ENCODE measurements around the gene TMPRSS11A. TPM values are rescaled to one million over a fixed set of nuclear protein-coding genes. Genes with fewer than 3 reads are reported as not detected.

Gene TMPRSS11A
- total and polyA plus RNA-seq, 7 experiments from 2014 or later = not detected

DNA sequence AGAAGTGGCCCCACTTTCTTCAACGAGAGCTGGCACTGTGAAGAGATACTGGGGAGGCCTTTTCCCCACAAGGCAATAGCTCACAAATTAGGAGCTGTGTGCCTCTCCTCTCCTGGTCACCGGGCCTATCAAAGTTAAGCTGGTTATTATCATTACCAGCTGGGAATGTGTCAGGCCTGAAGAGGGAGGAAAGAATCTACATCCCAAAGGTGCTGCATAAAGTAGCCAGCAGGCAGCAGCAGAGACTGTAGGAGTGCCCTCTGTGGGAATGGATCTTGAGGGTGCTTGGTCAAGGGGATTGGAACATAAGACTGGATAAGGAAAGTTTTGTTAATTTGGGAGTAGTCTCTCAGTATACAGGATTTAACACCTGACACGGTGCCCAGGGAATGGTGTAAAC is 70.4 kb downstream of the TMPRSS11A start:
- CTCF ChIA-PET = no interaction called here
- H3K9me3 Mint-ChIP-seq = peaks cover 0 to 13% (median 0%) of the 10 kb centered on the region in 11 donors
- intact Hi-C loops (cut with micrococcal nuclease) = no loop called here

GRCh38 chr4:67892253-67892652 is 71.0 kb downstream of the TMPRSS11A start:
- no peaks in the 10 kb centered on the region for H3K9me3 ChIP-seq (ENCODE audit: control insufficient read depth in 2 of 3, low read length in 3 of 3)
- H3K27me3 Mint-ChIP-seq = no peaks in the 10 kb centered on the region
- no peaks in the 10 kb centered on the region for H3K27me3 ChIP-seq (ENCODE audit: control insufficient read depth in 2 of 2, insufficient read depth in 2 of 2, low read length in 2 of 2)
- no peaks in the 10 kb centered on the region for H3K36me3 ChIP-seq (ENCODE audit: control insufficient read depth in 2 of 3, insufficient read depth in 3 of 3, low read length in 3 of 3)
- CTCF ChIA-PET = no interaction called here
- intact Hi-C loops (cut with micrococcal nuclease) = no loop called here
- H3K4me1 ChIP-seq (ENCODE audit: control insufficient read depth in 2 of 2, insufficient read depth in 2 of 2, low read length in 2 of 2) = no peaks in the 10 kb centered on the region
- no peak overlapping the region for H3K27ac ChIP-seq (ENCODE audit: low read depth, low read length)
- H3K27ac Mint-ChIP-seq = no peak overlapping the region
- no peak overlapping the region for H3K4me3 ChIP-seq (ENCODE audit: low read length)
- ATAC-seq (no peak), DNase-seq (no peak)
- H3K9me3 Mint-ChIP-seq = peaks cover 0 to 13% (median 0%) of the 10 kb centered on the region in 11 donors
- H3K4me3 Mint-ChIP-seq = no peak overlapping the region
- POLR2A ChIA-PET = no interaction called here
- H3K36me3 Mint-ChIP-seq = no peaks in the 10 kb centered on the region
- peaks cover 0 to 7% (median 0%) of the 10 kb centered on the region in 7 donors for H3K4me1 Mint-ChIP-seq

More for the DNA sequence above, 70.4 kb downstream of the TMPRSS11A start:
- Histone ChIP-seq H3K27me3 (ENCODE audit: control insufficient read depth in 2 of 2, insufficient read depth in 2 of 2, low read length in 2 of 2) (no peaks in the 10 kb centered on the region), H3K27ac (ENCODE audit: low read depth, low read length) (no peak overlapping the region), H3K4me1 (ENCODE audit: control insufficient read depth in 2 of 2, insufficient read depth in 2 of 2, low read length in 2 of 2) (no peaks in the 10 kb centered on the region), H3K36me3 (ENCODE audit: control insufficient read depth in 2 of 3, insufficient read depth in 3 of 3, low read length in 3 of 3) (no peaks in the 10 kb centered on the region), H3K9me3 (ENCODE audit: control insufficient read depth in 2 of 3, low read length in 3 of 3) (no peaks in the 10 kb centered on the region), H3K4me3 (ENCODE audit: low read length) (no peak overlapping the region)
- Mint-ChIP-seq H3K27ac (no peak overlapping the region), H3K4me1 (peaks cover 0 to 7% (median 0%) of the 10 kb centered on the region in 7 donors), H3K4me3 (no peak overlapping the region), H3K36me3 (no peaks in the 10 kb centered on the region), H3K27me3 (no peaks in the 10 kb centered on the region)
- DNase-seq (no peak), ATAC-seq (no peak)
- POLR2A ChIA-PET = no interaction called here

GRCh38 chr4:67891645-67892044 is 71.6 kb downstream of the TMPRSS11A start:
- H3K9me3 ChIP-seq (ENCODE audit: control insufficient read depth in 2 of 3, low read length in 3 of 3) = no peaks in the 10 kb centered on the region
- Mint-ChIP-seq H3K36me3 (no peaks in the 10 kb centered on the region), H3K4me1 (peaks cover 0 to 7% (median 0%) of the 10 kb centered on the region in 7 donors), H3K4me3 (no peak overlapping the region), H3K27ac (no peak overlapping the region), H3K27me3 (no peaks in the 10 kb centered on the region), H3K9me3 (peaks cover 0 to 13% (median 0%) of the 10 kb centered on the region in 11 donors)
- H3K4me3 ChIP-seq (ENCODE audit: low read length) = no peak overlapping the region
- no peak overlapping the region for H3K27ac ChIP-seq (ENCODE audit: low read depth, low read length)
- ChIA-PET CTCF (no interaction called here), POLR2A (no interaction called here)
- H3K4me1 ChIP-seq (ENCODE audit: control insufficient read depth in 2 of 2, insufficient read depth in 2 of 2, low read length in 2 of 2) = no peaks in the 10 kb centered on the region
- H3K27me3 ChIP-seq (ENCODE audit: control insufficient read depth in 2 of 2, insufficient read depth in 2 of 2, low read length in 2 of 2) = no peaks in the 10 kb centered on the region
- no peak for DNase-seq
- intact Hi-C loops (cut with micrococcal nuclease) = no loop called here
- ATAC-seq = no peak
- no peaks in the 10 kb centered on the region for H3K36me3 ChIP-seq (ENCODE audit: control insufficient read depth in 2 of 3, insufficient read depth in 3 of 3, low read length in 3 of 3)

- H3K9me3 Mint-ChIP-seq = peaks cover 0 to 8% (median 0%) of the 10 kb centered on the region in 11 donors
- ATAC-seq (peak; percentile 49), DNase-seq (no peak)
Observed at GRCh38 chr4:67886281-67886680, 77.0 kb downstream of the TMPRSS11A start.

DNA sequence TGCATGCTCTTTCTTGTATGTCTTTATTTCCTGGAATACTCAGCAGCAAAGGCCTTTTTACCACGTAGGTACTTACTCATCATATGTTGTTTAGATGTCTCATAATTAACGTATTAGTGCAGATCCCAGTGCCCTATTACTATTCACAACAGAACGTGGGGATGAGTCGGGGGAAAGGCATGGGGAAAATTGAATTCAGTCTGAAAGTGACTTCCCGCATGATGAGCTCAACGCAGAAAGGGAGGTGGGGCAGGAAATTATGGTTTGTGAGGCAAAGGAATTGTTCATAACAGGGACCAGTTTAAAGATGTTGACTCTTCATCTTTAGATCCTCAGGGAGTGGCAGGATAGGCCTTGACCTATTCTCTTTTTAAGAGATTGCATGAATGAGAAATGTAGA is 77.5 kb downstream of the TMPRSS11A start:
- H3K4me1 ChIP-seq (ENCODE audit: control insufficient read depth in 2 of 2, insufficient read depth in 2 of 2, low read length in 2 of 2) = no peaks in the 10 kb centered on the region
- no peaks in the 10 kb centered on the region for H3K9me3 ChIP-seq (ENCODE audit: control insufficient read depth in 2 of 3, low read length in 3 of 3)
- H3K27ac Mint-ChIP-seq = no peak overlapping the region
- DNase-seq (no peak), ATAC-seq (peak; percentile 20)
- no peak overlapping the region for H3K4me3 ChIP-seq (ENCODE audit: low read length)
- ChIA-PET POLR2A (no interaction called here), CTCF (no interaction called here)
- no peak overlapping the region for H3K27ac ChIP-seq (ENCODE audit: low read depth, low read length)
- H3K4me3 Mint-ChIP-seq = no peak overlapping the region
- H3K4me1 Mint-ChIP-seq = peaks cover 0 to 9% (median 0%) of the 10 kb centered on the region in 7 donors
- peaks cover 0 to 17% (median 5%) of the 10 kb centered on the region in 5 donors for H3K27me3 Mint-ChIP-seq
- H3K36me3 ChIP-seq (ENCODE audit: control insufficient read depth in 2 of 3, insufficient read depth in 3 of 3, low read length in 3 of 3) = no peaks in the 10 kb centered on the region
- intact Hi-C loops (cut with micrococcal nuclease) = no loop called here
- H3K27me3 ChIP-seq (ENCODE audit: control insufficient read depth in 2 of 2, insufficient read depth in 2 of 2, low read length in 2 of 2) = no peaks in the 10 kb centered on the region
- no peaks in the 10 kb centered on the region for H3K36me3 Mint-ChIP-seq
- H3K9me3 Mint-ChIP-seq = peaks cover 0 to 8% (median 0%) of the 10 kb centered on the region in 11 donors

More at GRCh38 chr4:67886281-67886680, 77.0 kb downstream of the TMPRSS11A start:
- H3K4me1 Mint-ChIP-seq = peaks cover 0 to 9% (median 0%) of the 10 kb centered on the region in 7 donors
- ChIA-PET POLR2A (interaction anchor here (0.7 kb wide), 1 partner anchor 123 kb away, joined by 3 read pairs; no protein-coding TSS in a partner anchor), CTCF (no interaction called here)
- H3K4me3 Mint-ChIP-seq = no peak overlapping the region
- H3K4me3 ChIP-seq (ENCODE audit: low read length) = no peak overlapping the region
- no peaks in the 10 kb centered on the region for H3K4me1 ChIP-seq (ENCODE audit: control insufficient read depth in 2 of 2, insufficient read depth in 2 of 2, low read length in 2 of 2)
- H3K27me3 ChIP-seq (ENCODE audit: control insufficient read depth in 2 of 2, insufficient read depth in 2 of 2, low read length in 2 of 2) = no peaks in the 10 kb centered on the region
- no peaks in the 10 kb centered on the region for H3K36me3 Mint-ChIP-seq
- no peak overlapping the region for H3K27ac Mint-ChIP-seq
- peaks cover 0 to 12% (median 5%) of the 10 kb centered on the region in 5 donors for H3K27me3 Mint-ChIP-seq
- no peaks in the 10 kb centered on the region for H3K36me3 ChIP-seq (ENCODE audit: control insufficient read depth in 2 of 3, insufficient read depth in 3 of 3, low read length in 3 of 3)
- no peak overlapping the region for H3K27ac ChIP-seq (ENCODE audit: low read depth, low read length)
- intact Hi-C loops (cut with micrococcal nuclease) = no loop called here
- no peaks in the 10 kb centered on the region for H3K9me3 ChIP-seq (ENCODE audit: control insufficient read depth in 2 of 3, low read length in 3 of 3)

- CTCF ChIA-PET = no interaction called here
- intact Hi-C loops (cut with micrococcal nuclease) = no loop called here
- H3K27ac Mint-ChIP-seq = no peak overlapping the region
Observed at GRCh38 chr4:67884701-67885100, 78.6 kb downstream of the TMPRSS11A start.

GRCh38 chr4:67883902-67884301 is 79.4 kb downstream of the TMPRSS11A start, which contains the start of gene TMPRSS11D:
Gene TMPRSS11D, minus strand, starts transcription at chr4:67884002. Its CDS starts 69 bp downstream, at chr4:67883933.
- CTCF ChIA-PET = no interaction called here
- H3K9me3 ChIP-seq (ENCODE audit: control insufficient read depth in 2 of 3, low read length in 3 of 3) = no peaks in the 10 kb centered on the region
- no peak for ATAC-seq
- Mint-ChIP-seq H3K27me3 (peaks cover 0 to 22% (median 8%) of the 10 kb centered on the region in 5 donors), H3K9me3 (no peaks in the 10 kb centered on the region), H3K4me1 (peaks cover 0 to 5% (median 0%) of the 10 kb centered on the region in 7 donors), H3K4me3 (no peak within 1 kb of the TSS), H3K36me3 (no peaks in the 10 kb centered on the region), H3K27ac (no peak within 1 kb of the TSS)
- no peaks in the 10 kb centered on the region for H3K4me1 ChIP-seq (ENCODE audit: control insufficient read depth in 2 of 2, insufficient read depth in 2 of 2, low read length in 2 of 2)
- H3K27me3 ChIP-seq (ENCODE audit: control insufficient read depth in 2 of 2, insufficient read depth in 2 of 2, low read length in 2 of 2) = no peaks in the 10 kb centered on the region
- H3K4me3 ChIP-seq (ENCODE audit: low read length) = no peak within 1 kb of the TSS
- POLR2A ChIA-PET = no interaction called here
- DNase-seq = no peak
- intact Hi-C loops (cut with micrococcal nuclease) = no loop called here
- no peaks in the 10 kb centered on the region for H3K36me3 ChIP-seq (ENCODE audit: control insufficient read depth in 2 of 3, insufficient read depth in 3 of 3, low read length in 3 of 3)
- no peak within 1 kb of the TSS for H3K27ac ChIP-seq (ENCODE audit: low read depth, low read length)

More at GRCh38 chr4:67884701-67885100, 78.6 kb downstream of the TMPRSS11A start:
- Histone ChIP-seq H3K4me3 (ENCODE audit: low read length) (no peak overlapping the region), H3K27me3 (ENCODE audit: control insufficient read depth in 2 of 2, insufficient read depth in 2 of 2, low read length in 2 of 2) (no peaks in the 10 kb centered on the region), H3K36me3 (ENCODE audit: control insufficient read depth in 2 of 3, insufficient read depth in 3 of 3, low read length in 3 of 3) (no peaks in the 10 kb centered on the region), H3K27ac (ENCODE audit: low read depth, low read length) (no peak overlapping the region), H3K9me3 (ENCODE audit: control insufficient read depth in 2 of 3, low read length in 3 of 3) (no peaks in the 10 kb centered on the region), H3K4me1 (ENCODE audit: control insufficient read depth in 2 of 2, insufficient read depth in 2 of 2, low read length in 2 of 2) (no peaks in the 10 kb centered on the region)
- H3K27me3 Mint-ChIP-seq = peaks cover 0 to 17% (median 5%) of the 10 kb centered on the region in 5 donors
- H3K9me3 Mint-ChIP-seq = peaks cover 0 to 4% (median 0%) of the 10 kb centered on the region in 11 donors
- POLR2A ChIA-PET = no interaction called here
- peaks cover 0 to 5% (median 0%) of the 10 kb centered on the region in 7 donors for H3K4me1 Mint-ChIP-seq
- DNase-seq (no peak), ATAC-seq (no peak)
- no peak overlapping the region for H3K4me3 Mint-ChIP-seq
- H3K36me3 Mint-ChIP-seq = no peaks in the 10 kb centered on the region

All from naive thymus-derived CD4-positive, alpha-beta T cell (primary cell).